Measurements from ENCODE around the gene DNAI4. TPM values are rescaled to one million over a fixed set of nuclear protein-coding genes. Genes with fewer than 3 reads are reported as not detected.

DNAI4 gene
- total RNA-seq, 1 donor from 2014 or later = 10.3 TPM

DNA sequence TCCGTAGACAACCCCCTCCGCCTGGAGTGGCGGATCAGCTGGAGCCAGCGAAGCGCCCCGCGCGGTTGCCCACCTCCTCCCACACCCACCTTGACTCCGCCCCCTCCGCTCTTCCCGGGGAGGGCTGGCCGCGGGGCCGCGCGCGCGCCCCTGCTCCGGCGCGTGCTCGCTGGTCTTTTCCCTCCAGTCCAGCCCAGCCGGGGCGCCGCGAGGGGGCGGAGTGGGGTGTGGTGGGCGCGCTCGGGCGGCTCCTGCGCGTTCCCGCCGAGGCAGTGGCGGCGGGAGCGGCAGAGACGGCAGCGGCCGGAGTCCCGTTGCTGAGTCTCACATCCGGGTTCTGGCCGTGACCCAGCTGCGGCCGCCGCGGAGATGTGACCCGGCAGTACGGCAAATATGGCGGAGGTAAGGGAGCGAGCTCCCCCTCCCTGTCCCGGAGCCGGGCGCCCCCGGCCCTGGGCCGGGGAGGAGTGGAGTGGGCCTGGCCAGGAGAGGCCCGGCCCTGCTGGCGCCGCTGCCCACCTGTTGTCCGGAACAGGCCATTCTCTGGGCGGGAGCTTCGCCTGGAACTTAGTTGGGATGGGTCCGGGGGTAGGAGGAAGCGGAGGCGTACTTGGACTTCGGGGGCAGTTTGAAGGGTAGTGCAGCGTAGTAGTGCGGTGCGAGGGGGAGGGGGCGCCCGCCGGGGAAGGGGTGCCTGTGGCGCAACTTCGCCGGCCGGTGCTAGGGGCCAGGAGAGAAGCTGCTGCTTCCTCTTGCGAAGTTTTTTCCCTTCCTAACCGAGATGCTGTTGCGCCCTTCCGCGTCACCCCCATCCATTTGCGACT lies 5.6 kb upstream of the DNAI4 start:
- peak in 1 of 3 experiments; percentile 16 for TF ChIP-seq CTCF (IDR thresholded peaks at IDR 0.05)
- TF ChIP-seq POLR2AphosphoS5 (IDR thresholded peaks at IDR 0.05; ENCODE audit: insufficient read depth in 1 of 2, low read depth in 1 of 2) = peak in 1 of 2 donors; percentile 93
- TF ChIP-seq POLR2A (IDR thresholded peaks at IDR 0.05) = peak; percentile 74 to 90
- Histone ChIP-seq H3K36me3 (no peaks in the 10 kb centered on the region), H3K9me3 (no peaks in the 10 kb centered on the region), H3K4me3 (peak overlapping the region; percentile 91 to 94), H3K27me3 (no peaks in the 10 kb centered on the region), H3K27ac (peak overlapping the region; percentile 97), H3K4me1 (peaks cover 58% of the 10 kb centered on the region)
- intact Hi-C loops (cut with DNase I) = no loop called here
- DNase-seq (ENCODE audit: extremely low spot score in 2 of 2) = peak in 1 of 2 donors; percentile 95

- peak overlapping the region; percentile 91 to 94 for H3K4me3 ChIP-seq
- H3K4me1 ChIP-seq = peaks cover 52% of the 10 kb centered on the region
- H3K9me3 ChIP-seq = no peaks in the 10 kb centered on the region
- intact Hi-C loops (cut with DNase I) = no loop called here
- no peak for DNase-seq (ENCODE audit: extremely low spot score in 2 of 2)
- no peaks in the 10 kb centered on the region for H3K36me3 ChIP-seq
- H3K27me3 ChIP-seq = no peaks in the 10 kb centered on the region
- H3K27ac ChIP-seq = peak overlapping the region; percentile 97
- TF ChIP-seq POLR2A (IDR thresholded peaks at IDR 0.05) = no peak
- TF ChIP-seq CTCF (IDR thresholded peaks at IDR 0.05) = no peak
- no peak for TF ChIP-seq POLR2AphosphoS5 (IDR thresholded peaks at IDR 0.05; ENCODE audit: insufficient read depth in 1 of 2, low read depth in 1 of 2)
These were observed 5.0 kb upstream of the DNAI4 start for GRCh38 chr1:66929691-66929998.

DNA sequence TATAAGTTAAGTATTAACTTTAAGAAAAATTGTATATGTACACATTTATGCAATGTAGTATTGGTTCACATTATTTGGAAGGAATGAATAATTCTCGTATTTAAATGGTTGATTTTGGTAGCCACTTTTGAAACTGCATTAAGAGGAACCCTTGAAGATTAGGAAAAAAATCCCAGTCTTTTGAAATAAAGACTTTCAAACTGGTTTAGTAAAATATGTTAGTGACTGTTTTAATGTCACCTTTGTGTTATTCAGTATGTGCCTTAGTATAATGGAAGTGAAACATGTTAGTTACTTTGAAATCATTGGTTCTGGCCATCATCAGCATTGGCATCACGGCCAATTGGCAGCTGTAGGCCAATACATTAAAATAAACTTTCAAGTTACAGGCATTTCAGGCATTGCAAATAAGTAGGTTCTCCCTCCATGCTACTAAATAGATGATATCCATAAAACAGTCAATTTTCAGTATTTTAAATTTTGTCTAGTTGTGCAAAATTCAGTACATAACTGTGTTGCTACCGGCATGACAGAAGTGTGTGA lies 4.6 kb upstream of the DNAI4 start:
- H3K4me1 ChIP-seq = peaks cover 48% of the 10 kb centered on the region
- no peaks in the 10 kb centered on the region for H3K27me3 ChIP-seq
- H3K4me3 ChIP-seq = peak overlapping the region; percentile 91 to 94
- H3K36me3 ChIP-seq = no peaks in the 10 kb centered on the region
- intact Hi-C loops (cut with DNase I) = no loop called here
- no peak for DNase-seq (ENCODE audit: extremely low spot score in 2 of 2)
- H3K9me3 ChIP-seq = no peaks in the 10 kb centered on the region
- TF ChIP-seq CTCF (IDR thresholded peaks at IDR 0.05) (no peak), POLR2AphosphoS5 (IDR thresholded peaks at IDR 0.05; ENCODE audit: insufficient read depth in 1 of 2, low read depth in 1 of 2) (no peak), POLR2A (IDR thresholded peaks at IDR 0.05) (no peak)
- peak overlapping the region; percentile 97 for H3K27ac ChIP-seq

- Histone ChIP-seq H3K27ac (no peak overlapping the region), H3K4me1 (peaks cover 43% of the 10 kb centered on the region), H3K27me3 (no peaks in the 10 kb centered on the region), H3K36me3 (no peaks in the 10 kb centered on the region), H3K4me3 (no peak overlapping the region), H3K9me3 (no peaks in the 10 kb centered on the region)
- intact Hi-C loops (cut with DNase I) = no loop called here
- no peak for DNase-seq (ENCODE audit: extremely low spot score in 2 of 2)
- TF ChIP-seq POLR2AphosphoS5 (IDR thresholded peaks at IDR 0.05; ENCODE audit: insufficient read depth in 1 of 2, low read depth in 1 of 2) = no peak
- no peak for TF ChIP-seq CTCF (IDR thresholded peaks at IDR 0.05)
- no peak for TF ChIP-seq POLR2A (IDR thresholded peaks at IDR 0.05)
These were observed 2.9 kb upstream of the DNAI4 start for GRCh38 chr1:66927528-66927927.

GRCh38 chr1:66925944-66926343 lies 1.3 kb upstream of the DNAI4 start:
- intact Hi-C loops (cut with DNase I) = no loop called here
- peak overlapping the region; percentile 68 to 85 for H3K4me3 ChIP-seq
- H3K27ac ChIP-seq = peak overlapping the region; percentile 95
- DNase-seq (ENCODE audit: extremely low spot score in 2 of 2) = no peak
- no peaks in the 10 kb centered on the region for H3K9me3 ChIP-seq
- H3K27me3 ChIP-seq = no peaks in the 10 kb centered on the region
- TF ChIP-seq POLR2A (IDR thresholded peaks at IDR 0.05) (no peak), CTCF (IDR thresholded peaks at IDR 0.05) (no peak), POLR2AphosphoS5 (IDR thresholded peaks at IDR 0.05; ENCODE audit: insufficient read depth in 1 of 2, low read depth in 1 of 2) (no peak)
- H3K36me3 ChIP-seq = no peaks in the 10 kb centered on the region
- peaks cover 29% of the 10 kb centered on the region for H3K4me1 ChIP-seq
